AG04450 (cell line): ENCODE results near the gene ANKRD55. TPM values are rescaled to one million over a fixed set of nuclear protein-coding genes. Genes with fewer than 3 reads are reported as not detected.
A peak's percentile ranks its signal among the peaks of the same experiment; 100 is the strongest.

Experiments used
- CTCF ChIA-PET: fragments of 300-600, 350-600 bp; formaldehyde crosslinking; extraction: SDS; loops from one replicate; lab custom pipeline; 2022; ENCODE audit warnings: antibody characterized with exemption, inconsistent platforms; lab: Charles Lee
- POLR2A ChIA-PET: fragments of 350-600 bp; formaldehyde crosslinking; extraction: SDS; loops from one replicate; lab custom pipeline; 2021; ENCODE audit warnings: antibody characterized with exemption, inconsistent platforms; lab: Yijun Ruan, JAX
- DNase-seq: peaks from one replicate; pipeline ENCODE4 v3.0.0-alpha.2; 2011; ENCODE audit warnings: low read depth, low spot score
- H3K27ac ChIP-seq: one replicate; pipeline ENCODE4 v1.5.1; 2012; ENCODE audit warnings: low read depth, low read length, control low read depth
- H3K27me3 ChIP-seq: one replicate; pipeline ENCODE4 v1.6.0; 2012; ENCODE audit warnings: low read length; ENCODE audit not compliant: control insufficient read depth, insufficient read depth
- H3K4me3 ChIP-seq: 2 replicates; pipeline ENCODE4 v1.5.1; 2011; ENCODE audit warnings: mild to moderate bottlenecking, low read depth, low read length, control low read depth
- H3K9me3 ChIP-seq: 2 replicates; pipeline ENCODE4 v1.5.1; 2012; ENCODE audit warnings: low read length; ENCODE audit not compliant: control insufficient read depth, insufficient read depth
- CTCF ChIP-seq: IDR thresholded peaks from 2 replicates; pipeline ENCODE4 v1.5.1; 2011; ENCODE audit warnings: low read depth, low read length, control low read depth, inconsistent platforms
- polyA plus RNA-seq: library from polyadenylated mRNA; depleted of rRNA; stranded (reverse); fragments of >200 nt; gene quantifications from 2 replicates; pipeline ENCODE4 v1.2.3, GENCODE V29; 2011

Gene ANKRD55
- polyA plus RNA-seq, 1 experiment, result not detected

- Histone ChIP-seq H3K9me3 (no peaks in the 10 kb centered on the region), H3K27ac (no peak overlapping the region), H3K4me3 (no peak overlapping the region), H3K27me3 (no peaks in the 10 kb centered on the region)
- peak; percentile 30 for DNase-seq
- ChIA-PET CTCF (interaction anchor here (0.6 to 3.4 kb wide), 20 partner anchors 14 to 309 kb away, joined by 3 to 80 read pairs (median 4); no protein-coding TSS in a partner anchor), POLR2A (interaction anchor here (0.6 kb wide), 1 partner anchor 143 kb away, joined by 6 read pairs; no protein-coding TSS in a partner anchor)
- peak; percentile 75 for TF ChIP-seq CTCF
These were observed 32.0 kb downstream of the ANKRD55 start for GRCh38 chr5:56200971-56201666.

- ChIA-PET POLR2A (no interaction called here), CTCF (no interaction called here)
- peaks cover 2% of the 10 kb centered on the region for H3K27me3 ChIP-seq
- no peak for DNase-seq
- TF ChIP-seq CTCF, result no peak
- H3K4me3 ChIP-seq, result no peak overlapping the region
- peaks cover 2% of the 10 kb centered on the region; the same call in 1 of the 2 replicates for H3K9me3 ChIP-seq
- no peak overlapping the region for H3K27ac ChIP-seq
These were observed 38.1 kb downstream of the ANKRD55 start for GRCh38 chr5:56195016-56195415.

GRCh38 chr5:56192246-56192645 is 40.9 kb downstream of the ANKRD55 start:
- TF ChIP-seq CTCF, result no peak
- peaks cover 2% of the 10 kb centered on the region; the same call in 1 of the 2 replicates for H3K9me3 ChIP-seq
- POLR2A ChIA-PET, result no interaction called here
- CTCF ChIA-PET, result no interaction called here
- H3K27ac ChIP-seq, result no peak overlapping the region
- no peak overlapping the region for H3K4me3 ChIP-seq
- peaks cover 2% of the 10 kb centered on the region for H3K27me3 ChIP-seq
- no peak for DNase-seq

DNA sequence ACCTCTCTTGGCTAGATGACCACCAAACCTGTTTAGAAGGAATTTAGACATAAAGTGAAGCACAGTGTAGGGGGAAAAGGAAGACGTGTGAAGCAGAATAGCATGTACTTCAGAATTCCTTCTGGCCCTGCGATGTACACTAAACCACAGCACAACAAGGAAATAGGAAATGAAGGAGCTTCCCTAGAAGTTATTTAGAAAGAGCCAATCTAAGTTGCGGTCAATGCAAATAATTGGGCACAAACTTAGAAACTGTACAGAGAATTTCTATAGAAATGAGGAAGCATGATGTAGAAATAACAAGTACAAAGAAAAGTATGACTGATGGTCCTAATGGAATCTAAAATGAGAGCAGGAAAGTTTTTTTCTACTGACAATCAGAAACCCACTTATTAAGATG is 41.5 kb downstream of the ANKRD55 start:
- POLR2A ChIA-PET, result no interaction called here
- Histone ChIP-seq H3K9me3 (peaks cover 2% of the 10 kb centered on the region; the same call in 1 of the 2 replicates), H3K4me3 (no peak overlapping the region), H3K27ac (no peak overlapping the region), H3K27me3 (peaks cover 2% of the 10 kb centered on the region)
- no peak for DNase-seq
- CTCF ChIA-PET, result interaction anchor here (0.7 kb wide), 1 partner anchor 255 kb away, joined by 7 read pairs; no protein-coding TSS in a partner anchor
- no peak for TF ChIP-seq CTCF

DNA sequence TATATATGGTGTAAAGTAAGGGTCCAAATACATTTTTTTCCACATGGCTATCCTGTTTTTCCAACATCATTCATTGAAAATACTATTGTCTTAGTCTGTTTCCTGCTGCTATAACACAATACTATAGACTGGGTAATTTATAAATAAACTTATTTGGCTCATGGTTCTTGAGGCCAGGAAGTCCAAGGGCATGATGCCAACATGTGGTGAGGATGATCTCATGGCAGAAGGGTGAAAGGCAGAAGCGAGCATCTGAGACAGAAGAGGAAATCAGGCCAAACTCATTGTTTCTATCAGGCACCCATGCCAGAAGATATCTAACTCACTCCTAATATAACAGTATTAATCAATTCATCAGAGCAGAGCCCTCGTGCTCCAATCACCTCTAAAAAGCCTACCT is 42.6 kb downstream of the ANKRD55 start:
- no peak overlapping the region for H3K27ac ChIP-seq
- no peak for DNase-seq
- peaks cover 2% of the 10 kb centered on the region for H3K27me3 ChIP-seq
- no peak for TF ChIP-seq CTCF
- ChIA-PET CTCF (no interaction called here), POLR2A (no interaction called here)
- H3K9me3 ChIP-seq, result peaks cover 2% of the 10 kb centered on the region; the same call in 1 of the 2 replicates
- no peak overlapping the region for H3K4me3 ChIP-seq
